Cardiac muscle cell (in vitro differentiated cells and primary cell): ENCODE results near the gene DLG2. TPM values are rescaled to one million over a fixed set of nuclear protein-coding genes. Genes with fewer than 3 reads are reported as not detected.

Experiments used
- DNase-seq, 2 donors: peaks; one replicate each; pipeline versions ENCODE4 v3.0.0 to v3.0.0-alpha.2; 2010 to 2017; ENCODE audit warnings: low read depth in 1 of 2, low spot score in 1 of 2
- H3K27ac ChIP-seq: fragments of 200-600 bp; sonication (generic); 2 replicates; pipeline ENCODE4 v1.5.1; 2016
- H3K27me3 ChIP-seq: fragments of 200-600 bp; sonication (generic); 2 replicates; pipeline ENCODE4 v1.6.0; 2016; ENCODE audit warnings: control low read depth
- H3K36me3 ChIP-seq: fragments of 200-600 bp; sonication (generic); 2 replicates; pipeline ENCODE4 v1.5.1; 2016; ENCODE audit warnings: control low read depth
- H3K4me1 ChIP-seq: fragments of 200-600 bp; sonication (generic); 2 replicates; pipeline ENCODE4 v1.8.1; 2017; ENCODE audit warnings: low read depth, mild to moderate bottlenecking, mixed run types
- H3K4me3 ChIP-seq: fragments of 200-600 bp; sonication (generic); 2 replicates; pipeline ENCODE4 v1.5.1; 2016; ENCODE audit warnings: mild to moderate bottlenecking
- H3K9me3 ChIP-seq: fragments of 200-600 bp; sonication (generic); 2 replicates; pipeline ENCODE4 v1.5.1; 2017; ENCODE audit warnings: low read depth, mild to moderate bottlenecking, control low read depth
- polyA plus RNA-seq: library from polyadenylated mRNA; unstranded; fragments of >200 nt; fragmentation: Nextera tagmentation; extraction: Ambion mirVana; gene quantifications from 2 replicates; pipeline ENCODE4 v1.2.1, GENCODE V29; 2016
- total RNA-seq: library from RNA; depleted of rRNA; stranded (reverse); fragments of >200 nt; gene quantifications from 2 replicates; pipeline ENCODE4 v1.2.3, GENCODE V29; 2016
- TF ChIP-seq, protein P1 (sequence below): IDR thresholded peaks from 2 replicates; pipeline ENCODE4 v1.5.1; 2012; ENCODE audit warnings: low read depth, mild to moderate bottlenecking, low read length

Gene DLG2
- total and polyA plus RNA-seq, 2 experiments from 2014 or later = 3.5 to 15.9 TPM

DNA sequence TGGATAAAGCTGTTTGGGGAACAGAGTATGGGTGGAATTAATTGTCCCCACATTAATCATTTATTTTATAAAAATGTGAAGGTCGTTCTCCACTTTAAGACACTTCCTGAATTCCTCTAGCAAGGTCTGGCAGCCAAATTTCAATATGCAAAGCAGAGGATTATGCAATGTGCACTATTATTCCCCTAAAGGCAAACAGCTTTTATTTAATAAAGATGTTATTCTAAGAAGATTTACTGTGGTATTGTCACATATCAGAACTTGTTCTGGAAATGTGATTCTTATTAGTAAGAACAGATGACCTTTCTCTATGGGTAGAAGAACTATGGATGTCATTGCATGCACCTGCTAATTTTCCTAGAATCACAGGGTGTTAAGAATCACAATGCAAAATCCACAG, 1212.2 kb downstream of the DLG2 start:
- Histone ChIP-seq H3K36me3 (no peaks in the 10 kb centered on the region), H3K4me1 (no peaks in the 10 kb centered on the region), H3K27me3 (no peaks in the 10 kb centered on the region), H3K9me3 (no peaks in the 10 kb centered on the region), H3K4me3 (no peak overlapping the region), H3K27ac (no peak overlapping the region)
- no peak for DNase-seq
- TF ChIP-seq, protein P1, sequence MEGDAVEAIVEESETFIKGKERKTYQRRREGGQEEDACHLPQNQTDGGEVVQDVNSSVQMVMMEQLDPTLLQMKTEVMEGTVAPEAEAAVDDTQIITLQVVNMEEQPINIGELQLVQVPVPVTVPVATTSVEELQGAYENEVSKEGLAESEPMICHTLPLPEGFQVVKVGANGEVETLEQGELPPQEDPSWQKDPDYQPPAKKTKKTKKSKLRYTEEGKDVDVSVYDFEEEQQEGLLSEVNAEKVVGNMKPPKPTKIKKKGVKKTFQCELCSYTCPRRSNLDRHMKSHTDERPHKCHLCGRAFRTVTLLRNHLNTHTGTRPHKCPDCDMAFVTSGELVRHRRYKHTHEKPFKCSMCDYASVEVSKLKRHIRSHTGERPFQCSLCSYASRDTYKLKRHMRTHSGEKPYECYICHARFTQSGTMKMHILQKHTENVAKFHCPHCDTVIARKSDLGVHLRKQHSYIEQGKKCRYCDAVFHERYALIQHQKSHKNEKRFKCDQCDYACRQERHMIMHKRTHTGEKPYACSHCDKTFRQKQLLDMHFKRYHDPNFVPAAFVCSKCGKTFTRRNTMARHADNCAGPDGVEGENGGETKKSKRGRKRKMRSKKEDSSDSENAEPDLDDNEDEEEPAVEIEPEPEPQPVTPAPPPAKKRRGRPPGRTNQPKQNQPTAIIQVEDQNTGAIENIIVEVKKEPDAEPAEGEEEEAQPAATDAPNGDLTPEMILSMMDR = no peak

DNA sequence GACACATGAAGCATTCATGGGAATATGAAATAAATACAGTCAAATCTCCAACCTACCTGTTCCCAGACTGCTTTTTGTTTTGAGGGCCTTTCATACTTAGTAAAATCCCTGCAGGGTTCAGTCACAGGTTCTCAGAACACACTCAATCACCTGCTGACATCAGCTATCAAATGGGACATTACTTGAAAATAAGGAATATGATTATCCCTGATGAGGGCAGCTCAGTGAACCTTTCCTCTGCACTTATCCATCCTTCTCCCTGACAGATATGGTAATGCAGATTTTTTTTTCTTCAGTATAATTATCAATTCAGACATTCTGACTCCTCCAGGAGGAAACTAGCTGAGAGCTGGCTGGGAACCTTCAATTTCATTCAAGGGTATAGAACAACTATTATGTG, 1213.6 kb downstream of the DLG2 start:
- no peaks in the 10 kb centered on the region for H3K4me1 ChIP-seq
- no peaks in the 10 kb centered on the region for H3K9me3 ChIP-seq
- DNase-seq = no peak
- no peaks in the 10 kb centered on the region for H3K27me3 ChIP-seq
- no peaks in the 10 kb centered on the region for H3K36me3 ChIP-seq
- TF ChIP-seq, protein P1 = no peak
- no peak overlapping the region for H3K27ac ChIP-seq
- no peak overlapping the region for H3K4me3 ChIP-seq

DNA sequence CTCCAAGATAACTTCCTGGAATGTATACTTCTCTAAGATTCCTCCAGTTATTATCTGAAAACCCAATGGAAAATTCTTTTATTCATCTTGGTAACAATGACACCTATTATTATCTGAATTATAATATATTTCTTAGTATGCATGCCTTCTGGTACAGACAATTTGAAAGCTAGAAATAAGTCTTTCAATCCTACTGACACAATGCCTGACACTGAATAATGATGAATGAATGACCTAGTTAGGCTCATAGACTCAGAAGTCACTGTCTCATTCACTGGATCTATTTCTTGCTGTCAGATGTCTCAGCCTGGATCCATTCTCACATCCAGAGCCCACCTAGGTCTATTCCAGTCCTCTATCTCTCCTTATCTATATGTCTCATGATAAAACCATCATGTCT, 1214.3 kb downstream of the DLG2 start:
- no peak for DNase-seq
- Histone ChIP-seq H3K27ac (no peak overlapping the region), H3K4me3 (no peak overlapping the region), H3K27me3 (no peaks in the 10 kb centered on the region), H3K36me3 (no peaks in the 10 kb centered on the region), H3K9me3 (no peaks in the 10 kb centered on the region), H3K4me1 (no peaks in the 10 kb centered on the region)
- TF ChIP-seq, protein P1 = no peak

DNA sequence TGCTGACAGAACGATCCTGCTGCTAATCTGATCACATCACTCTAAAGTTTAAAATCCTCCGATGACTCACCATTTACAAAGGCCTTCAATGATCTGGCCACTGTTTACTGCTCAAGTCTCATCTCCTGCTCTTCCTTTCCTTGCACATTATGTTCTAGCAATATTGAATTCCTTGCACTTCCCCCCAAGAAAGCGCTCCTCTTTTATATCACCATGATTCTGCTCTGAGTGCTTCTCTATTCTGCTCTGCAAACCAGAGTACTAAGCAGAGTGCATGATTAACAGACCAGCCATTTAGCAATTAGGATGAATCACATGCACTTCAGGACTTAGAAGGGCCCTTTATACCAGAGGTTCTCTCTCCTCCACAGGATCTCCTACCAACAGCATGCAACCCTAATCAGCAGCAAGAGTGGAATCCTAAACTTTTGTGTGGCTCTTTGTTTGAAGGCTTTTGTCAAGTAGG, 1218.2 kb downstream of the DLG2 start:
- DNase-seq = peak in 1 of 2 donors; percentile 10

DNA sequence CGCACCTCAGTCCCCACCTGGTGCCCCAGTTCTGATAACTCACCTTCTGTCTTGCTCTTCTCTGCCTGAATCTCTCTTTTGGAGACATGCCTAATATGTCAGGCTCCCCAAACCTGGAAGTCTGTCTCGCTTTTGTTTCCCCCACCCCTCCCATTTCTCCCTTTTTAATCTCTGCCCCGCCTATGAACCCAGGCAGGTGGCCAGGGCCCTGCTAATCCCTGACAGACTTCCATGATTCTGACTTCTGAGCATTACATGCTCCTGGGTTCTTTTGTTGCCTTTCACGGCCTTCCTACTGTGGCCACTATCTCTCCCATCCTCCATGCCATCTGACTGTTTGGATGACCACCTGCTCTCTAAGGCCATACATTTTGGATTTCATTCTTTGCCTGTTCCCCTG, 1220.1 kb downstream of the DLG2 start:
- H3K4me1 ChIP-seq = no peaks in the 10 kb centered on the region
- TF ChIP-seq, protein P1 = no peak
- DNase-seq = no peak
- no peaks in the 10 kb centered on the region for H3K36me3 ChIP-seq
- no peak overlapping the region for H3K27ac ChIP-seq
- no peaks in the 10 kb centered on the region for H3K9me3 ChIP-seq
- H3K4me3 ChIP-seq = no peak overlapping the region
- H3K27me3 ChIP-seq = no peaks in the 10 kb centered on the region

More for the DNA sequence above, 1218.2 kb downstream of the DLG2 start:
- TF ChIP-seq, protein P1 = no peak
- Histone ChIP-seq H3K4me1 (no peaks in the 10 kb centered on the region), H3K36me3 (no peaks in the 10 kb centered on the region), H3K4me3 (no peak overlapping the region), H3K27ac (no peak overlapping the region), H3K27me3 (no peaks in the 10 kb centered on the region), H3K9me3 (no peaks in the 10 kb centered on the region)

DNA sequence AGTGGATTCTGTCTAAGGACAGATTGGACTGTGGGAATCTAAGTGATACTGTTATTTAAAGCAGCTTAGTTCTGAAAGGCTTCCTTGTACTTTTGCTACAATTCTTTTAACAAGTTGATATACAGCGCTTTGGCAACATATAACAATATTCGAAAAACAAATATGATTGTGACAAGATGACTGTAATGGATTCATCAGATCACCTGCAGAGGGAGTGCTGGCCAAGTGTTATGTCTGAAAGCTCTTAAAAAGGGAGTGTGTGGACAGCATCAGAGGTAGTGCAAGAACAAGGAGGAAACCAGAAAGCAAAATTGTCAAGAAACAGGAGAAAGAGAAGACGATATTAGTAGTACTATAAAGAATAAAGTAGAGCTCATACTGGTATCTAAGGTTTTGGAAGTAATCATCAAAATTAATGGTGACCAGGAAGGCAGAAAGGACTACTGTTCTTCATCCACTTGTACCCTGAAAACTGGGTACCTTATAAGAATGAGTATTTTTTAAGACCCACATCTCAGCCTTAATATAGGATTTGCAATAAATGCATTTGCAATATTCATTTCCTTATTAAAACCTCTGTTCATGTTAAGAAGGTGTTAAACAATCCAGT, 1229.0 kb downstream of the DLG2 start:
- TF ChIP-seq, protein P1 = peak; percentile 49
- Histone ChIP-seq H3K36me3 (no peaks in the 10 kb centered on the region), H3K4me3 (no peak overlapping the region), H3K4me1 (no peaks in the 10 kb centered on the region), H3K27me3 (no peaks in the 10 kb centered on the region), H3K9me3 (no peaks in the 10 kb centered on the region), H3K27ac (no peak overlapping the region)
- peak; percentile 37 to 51 for DNase-seq
